Upper lobe of right lung (tissue), 1 donor: ENCODE measurements around the gene LBH. TPM values are rescaled to one million over a fixed set of nuclear protein-coding genes. Genes with fewer than 3 reads are reported as not detected.

ENCODE experiments used
- ATAC-seq: fragments of 200-7000 bp; cut with Tn5 transposase; one replicate; pipeline ENCODE4 v1.9.1; 2020; ENCODE audit warnings: mild to moderate bottlenecking, moderate library complexity
- DNase-seq: peaks from one replicate; pipeline ENCODE4 v3.0.0-alpha.2; 2020
- H3K27ac ChIP-seq: fragments of 200-600 bp; one replicate; pipeline ENCODE4 v1.8.0; 2022
- H3K27me3 ChIP-seq: fragments of 200-600 bp; one replicate; pipeline ENCODE4 v1.8.0; 2022; ENCODE audit warnings: mild to moderate bottlenecking
- H3K36me3 ChIP-seq: fragments of 200-600 bp; one replicate; pipeline ENCODE4 v1.8.0; 2022
- H3K4me1 ChIP-seq: fragments of 200-600 bp; one replicate; pipeline ENCODE4 v1.8.0; 2022
- H3K4me3 ChIP-seq: fragments of 200-600 bp; one replicate; pipeline ENCODE4 v1.8.0; 2022; ENCODE audit warnings: mild to moderate bottlenecking
- H3K9me3 ChIP-seq: fragments of 200-600 bp; one replicate; pipeline ENCODE4 v1.8.0; 2022
- CTCF ChIP-seq: fragments of 200-600 bp; IDR thresholded peaks from one replicate; pipeline ENCODE4 v1.8.0; 2022; ENCODE audit warnings: antibody characterized with exemption
- intact Hi-C: fragments of 100-400 bp; cut with DNase I; formaldehyde crosslinking; loops from one replicate; pipeline ENCODE4 v1.11.0; 2022
- total RNA-seq: library from RNA; stranded (reverse); fragmentation: NEBNext Ultra II Directional; extraction: Animal tissue kit (Norgen Biotek cat#: 25700); gene quantifications from one replicate; pipeline ENCODE4 v1.2.1, GENCODE V29; 2021
- donor health status: DM: no; HTN: yes; CAD: no; lungs with severe emphysema.

Gene LBH
- total RNA-seq, 1 donor from 2014 or later, result 272 TPM

- peak; percentile 95 for TF ChIP-seq CTCF
- H3K9me3 ChIP-seq, result no peaks in the 10 kb centered on the region
- H3K27ac ChIP-seq, result peak overlapping the region; percentile 53
- peaks cover 47% of the 10 kb centered on the region for H3K36me3 ChIP-seq
- peaks cover 43% of the 10 kb centered on the region for H3K4me1 ChIP-seq
- intact Hi-C loops, result loop anchor here (10.0 kb wide), 1 partner anchor 125 kb away; no protein-coding TSS in a partner anchor
- peak overlapping the region; percentile 73 for H3K4me3 ChIP-seq
- peak; percentile 74 for DNase-seq
- H3K27me3 ChIP-seq, result no peaks in the 10 kb centered on the region
- peak; percentile 88 for ATAC-seq
Observed at GRCh38 chr2:30239308-30239985, 8.1 kb downstream of the LBH start.

- H3K27ac ChIP-seq, result peak overlapping the region; percentile 53
- intact Hi-C loops, result loop anchor here (10.0 kb wide), 1 partner anchor 125 kb away; no protein-coding TSS in a partner anchor
- H3K9me3 ChIP-seq, result no peaks in the 10 kb centered on the region
- ATAC-seq, result peak; percentile 19
- H3K27me3 ChIP-seq, result no peaks in the 10 kb centered on the region
- peaks cover 38% of the 10 kb centered on the region for H3K4me1 ChIP-seq
- TF ChIP-seq CTCF, result no peak
- DNase-seq, result no peak
- peak overlapping the region; percentile 73 for H3K4me3 ChIP-seq
- H3K36me3 ChIP-seq, result peaks cover 40% of the 10 kb centered on the region
Observed at GRCh38 chr2:30239986-30240752, 8.8 kb downstream of the LBH start.

- intact Hi-C loops, result no loop called here
- Histone ChIP-seq H3K27me3 (no peaks in the 10 kb centered on the region), H3K27ac (no peak overlapping the region), H3K4me1 (peaks cover 31% of the 10 kb centered on the region), H3K36me3 (peaks cover 15% of the 10 kb centered on the region), H3K4me3 (no peak overlapping the region), H3K9me3 (no peaks in the 10 kb centered on the region)
- TF ChIP-seq CTCF, result no peak
- ATAC-seq (no peak), DNase-seq (no peak)
Observed at GRCh38 chr2:30243231-30243630, 11.9 kb downstream of the LBH start.

DNA sequence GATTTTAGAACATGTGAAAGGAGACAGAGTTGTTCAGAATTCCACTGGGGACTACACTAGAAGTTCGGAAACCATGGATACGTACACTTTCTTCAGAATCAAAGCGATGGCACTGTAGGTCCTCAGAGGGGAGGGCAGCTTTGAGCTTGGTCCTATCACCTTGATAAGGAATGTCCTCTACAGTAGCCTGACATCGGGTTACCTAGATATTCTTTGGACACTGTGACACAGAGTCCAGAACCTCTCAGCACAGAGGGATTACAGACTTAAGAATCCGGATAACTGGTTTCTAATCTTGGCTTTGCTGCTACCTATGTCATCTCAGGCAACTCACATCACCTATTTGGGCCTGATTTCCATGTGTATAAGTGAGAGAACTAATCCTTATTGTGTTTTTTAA, 14.0 kb downstream of the LBH start:
- peaks cover 35% of the 10 kb centered on the region for H3K4me1 ChIP-seq
- no peak for ATAC-seq
- H3K4me3 ChIP-seq, result no peak overlapping the region

GRCh38 chr2:30248791-30249190, 17.5 kb downstream of the LBH start:
- DNase-seq, result no peak
- intact Hi-C loops, result no loop called here
- Histone ChIP-seq H3K9me3 (no peaks in the 10 kb centered on the region), H3K27me3 (no peaks in the 10 kb centered on the region), H3K4me3 (no peak overlapping the region), H3K4me1 (peaks cover 52% of the 10 kb centered on the region), H3K36me3 (no peaks in the 10 kb centered on the region), H3K27ac (peak overlapping the region; percentile 61)
- no peak for TF ChIP-seq CTCF
- ATAC-seq, result no peak

More for the DNA sequence above, 14.0 kb downstream of the LBH start:
- Histone ChIP-seq H3K36me3 (peaks cover 9% of the 10 kb centered on the region), H3K9me3 (no peaks in the 10 kb centered on the region), H3K27ac (no peak overlapping the region), H3K27me3 (no peaks in the 10 kb centered on the region)
- no peak for TF ChIP-seq CTCF
- intact Hi-C loops, result no loop called here
- no peak for DNase-seq
